ENCODE measurements around the gene OBSCN.

OBSCN gene

GRCh38 chr1:228340686-228341449 is 133.0 kb downstream of the OBSCN start:
- no peak for DNase-seq (ENCODE audit: low read depth, low spot score)

GRCh38 chr1:228341450-228341813 is 133.6 kb downstream of the OBSCN start:
- no peak for DNase-seq (ENCODE audit: low read depth, low spot score)

GRCh38 chr1:228341814-228342626 is 134.2 kb downstream of the OBSCN start:
- no peak for DNase-seq (ENCODE audit: low read depth, low spot score)

GRCh38 chr1:228342627-228343190 is 134.9 kb downstream of the OBSCN start:
- DNase-seq (ENCODE audit: low read depth, low spot score), result no peak

GRCh38 chr1:228343191-228343661 is 135.4 kb downstream of the OBSCN start:
- no peak for DNase-seq (ENCODE audit: low read depth, low spot score)

- DNase-seq (ENCODE audit: low read depth, low spot score), result no peak
Measured at GRCh38 chr1:228344631-228345072, 136.8 kb downstream of the OBSCN start.

- DNase-seq (ENCODE audit: low read depth, low spot score), result no peak
Measured at GRCh38 chr1:228345201-228345930, 137.5 kb downstream of the OBSCN start.

GRCh38 chr1:228346731-228347130 is 138.9 kb downstream of the OBSCN start:
- no peak for DNase-seq (ENCODE audit: low read depth, low spot score)

GRCh38 chr1:228347181-228347580 is 139.3 kb downstream of the OBSCN start:
- DNase-seq (ENCODE audit: low read depth, low spot score), result no peak

GRCh38 chr1:228348708-228349467 is 141.0 kb downstream of the OBSCN start:
- DNase-seq (ENCODE audit: low read depth, low spot score), result no peak

- no peak for DNase-seq (ENCODE audit: low read depth, low spot score)
Measured at GRCh38 chr1:228349701-228350171, 141.9 kb downstream of the OBSCN start.

- DNase-seq (ENCODE audit: low read depth, low spot score), result no peak
Measured at GRCh38 chr1:228350179-228350742, 142.4 kb downstream of the OBSCN start.

- DNase-seq (ENCODE audit: low read depth, low spot score), result no peak
Measured at GRCh38 chr1:228350831-228351781, 143.3 kb downstream of the OBSCN start.

- DNase-seq (ENCODE audit: low read depth, low spot score), result no peak
Measured at GRCh38 chr1:228351850-228352249, 144.0 kb downstream of the OBSCN start.

- no peak for DNase-seq (ENCODE audit: low read depth, low spot score)
Measured at GRCh38 chr1:228352677-228353481, 145.0 kb downstream of the OBSCN start.

- no peak for DNase-seq (ENCODE audit: low read depth, low spot score)
Measured at GRCh38 chr1:228353601-228354371, 145.9 kb downstream of the OBSCN start.

GRCh38 chr1:228354390-228355320 is 146.8 kb downstream of the OBSCN start:
- no peak for DNase-seq (ENCODE audit: low read depth, low spot score)

All from iPS DF 19.7 (cell line).